HEK293T (cell line): Measurements from ENCODE around the gene ACOX1.

ENCODE experiments used
- CTCF ChIA-PET: fragments of 350-600 bp; formaldehyde crosslinking; extraction: SDS; loops from one replicate; lab custom pipeline; 2021; ENCODE audit warnings: antibody characterized with exemption, inconsistent platforms; lab: Yijun Ruan, JAX
- POLR2A ChIA-PET: fragments of 350-600 bp; formaldehyde crosslinking; extraction: SDS; loops from one replicate; lab custom pipeline; 2020; ENCODE audit warnings: antibody characterized with exemption, inconsistent platforms; lab: Yijun Ruan, JAX
- DNase-seq: peaks from one replicate; pipeline ENCODE4 v3.0.0; 2012; ENCODE audit warnings: mixed read lengths; ENCODE audit errors: extremely low spot score
- ARNT ChIP-seq: fragments of 450-650 bp; IDR thresholded peaks from 2 replicates; pipeline ENCODE4 v1.6.1; 2017; ENCODE audit warnings: mild to moderate bottlenecking
- BHLHE40 ChIP-seq: fragments of 450-650 bp; IDR thresholded peaks from 2 replicates; pipeline ENCODE4 v1.6.1; 2016; ENCODE audit warnings: mild to moderate bottlenecking, moderate library complexity, borderline replicate concordance
- CTBP1 ChIP-seq: fragments of 450-650 bp; IDR thresholded peaks from 2 replicates; pipeline ENCODE4 v1.6.1; 2016; ENCODE audit warnings: borderline replicate concordance
- ELF4 ChIP-seq: fragments of 450-650 bp; IDR thresholded peaks from 2 replicates; pipeline ENCODE4 v1.6.1; 2017; ENCODE audit warnings: antibody characterized with exemption
- FOXA1 ChIP-seq: fragments of 450-650 bp; IDR thresholded peaks from 2 replicates; pipeline ENCODE4 v1.6.1; 2016; ENCODE audit warnings: mild to moderate bottlenecking
- FOXK2 ChIP-seq: fragments of 450-650 bp; IDR thresholded peaks from 2 replicates; pipeline ENCODE4 v1.6.1; 2016; ENCODE audit warnings: mild to moderate bottlenecking
- FOXM1 ChIP-seq: fragments of 450-650 bp; IDR thresholded peaks from 2 replicates; pipeline ENCODE4 v1.6.1; 2017; ENCODE audit warnings: mild to moderate bottlenecking, borderline replicate concordance
- HDGF ChIP-seq: fragments of 450-650 bp; IDR thresholded peaks from 2 replicates; pipeline ENCODE4 v1.6.1; 2017; ENCODE audit warnings: antibody characterized with exemption, borderline replicate concordance
- L3MBTL2 ChIP-seq: fragments of 450-650 bp; conservative IDR thresholded peaks from 2 replicates; pipeline ENCODE4 v1.6.1; 2016; ENCODE audit warnings: mild to moderate bottlenecking
- LEF1 ChIP-seq: fragments of 450-650 bp; IDR thresholded peaks from 2 replicates; pipeline ENCODE4 v1.6.1; 2017; ENCODE audit warnings: mild to moderate bottlenecking, borderline replicate concordance
- NFRKB ChIP-seq: fragments of 450-650 bp; IDR thresholded peaks from 2 replicates; pipeline ENCODE4 v1.6.1; 2016; ENCODE audit warnings: mild to moderate bottlenecking, moderate library complexity
- SP1 ChIP-seq: fragments of 450-650 bp; IDR thresholded peaks from 2 replicates; pipeline ENCODE4 v1.6.1; 2017
- SUZ12 ChIP-seq: fragments of 450-650 bp; IDR thresholded peaks from 2 replicates; pipeline ENCODE4 v1.6.1; 2016; ENCODE audit warnings: mild to moderate bottlenecking
- TARDBP ChIP-seq: fragments of 450-650 bp; IDR thresholded peaks from 2 replicates; pipeline ENCODE4 v1.6.1; 2016
- ZNF384 ChIP-seq: fragments of 450-650 bp; IDR thresholded peaks from 2 replicates; pipeline ENCODE4 v1.6.1; 2016
- TF ChIP-seq, protein P1 (sequence below): fragments of 450-650 bp; IDR thresholded peaks from 2 replicates; pipeline ENCODE4 v1.6.1; 2016

ACOX1 gene

DNA sequence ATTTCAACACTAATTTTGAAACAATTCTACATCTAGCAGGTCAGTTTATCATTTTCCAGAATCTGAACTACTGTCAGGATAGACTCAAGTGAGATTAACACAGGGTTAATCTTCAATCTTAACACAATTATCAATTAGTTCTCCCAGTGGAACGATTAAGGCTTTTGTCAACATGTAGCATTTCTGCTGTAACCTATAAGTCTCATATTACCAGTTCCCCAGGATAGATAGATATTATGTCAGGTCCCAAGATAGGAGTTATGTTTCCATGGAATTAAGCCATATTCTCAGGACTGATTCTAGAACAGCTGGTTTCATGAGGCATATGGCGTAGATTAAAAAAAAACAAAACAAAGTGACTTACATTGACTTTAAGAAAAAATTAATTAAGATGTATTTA, 33.8 kb downstream of the ACOX1 start:
- ChIA-PET POLR2A (no interaction called here), CTCF (no interaction called here)
- no peak for DNase-seq
- no peak for TF ChIP-seq SUZ12
- TF ChIP-seq HDGF = no peak
- no peak for TF ChIP-seq CTBP1
- no peak for TF ChIP-seq L3MBTL2
- TF ChIP-seq FOXM1 = no peak
- TF ChIP-seq, protein P1, sequence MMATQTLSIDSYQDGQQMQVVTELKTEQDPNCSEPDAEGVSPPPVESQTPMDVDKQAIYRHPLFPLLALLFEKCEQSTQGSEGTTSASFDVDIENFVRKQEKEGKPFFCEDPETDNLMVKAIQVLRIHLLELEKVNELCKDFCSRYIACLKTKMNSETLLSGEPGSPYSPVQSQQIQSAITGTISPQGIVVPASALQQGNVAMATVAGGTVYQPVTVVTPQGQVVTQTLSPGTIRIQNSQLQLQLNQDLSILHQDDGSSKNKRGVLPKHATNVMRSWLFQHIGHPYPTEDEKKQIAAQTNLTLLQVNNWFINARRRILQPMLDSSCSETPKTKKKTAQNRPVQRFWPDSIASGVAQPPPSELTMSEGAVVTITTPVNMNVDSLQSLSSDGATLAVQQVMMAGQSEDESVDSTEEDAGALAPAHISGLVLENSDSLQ = no peak
- TF ChIP-seq FOXK2 = no peak
- no peak for TF ChIP-seq ARNT
- TF ChIP-seq LEF1 = no peak
- no peak for TF ChIP-seq BHLHE40

DNA sequence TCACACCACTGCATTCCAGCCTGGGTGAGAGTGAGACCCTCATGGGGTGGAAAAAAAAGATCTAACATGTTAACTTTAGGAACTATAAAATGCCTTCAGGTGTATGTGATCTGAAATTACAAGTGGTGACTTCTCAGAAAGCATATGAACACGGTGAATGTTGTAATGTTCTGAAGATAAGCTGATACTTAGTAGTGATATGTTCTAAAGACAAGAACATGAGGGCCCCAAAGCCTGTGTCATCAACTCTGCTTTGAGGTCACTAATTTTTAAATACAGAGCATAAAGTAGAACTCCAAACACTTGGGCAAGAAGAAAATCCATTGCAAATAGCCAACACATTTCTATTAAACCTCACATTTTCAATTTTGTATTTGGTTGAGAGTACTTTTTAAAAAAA, 35.5 kb downstream of the ACOX1 start:
- ChIA-PET POLR2A (interaction anchor here (0.9 kb wide), 2 partner anchors 53 to 163 kb away, joined by 3 to 4 read pairs; no protein-coding TSS in a partner anchor), CTCF (no interaction called here)
- TF ChIP-seq, protein P1 = no peak
- no peak for TF ChIP-seq HDGF
- TF ChIP-seq L3MBTL2 = no peak
- TF ChIP-seq NFRKB = no peak
- TF ChIP-seq SUZ12 = no peak
- TF ChIP-seq FOXM1 = no peak
- TF ChIP-seq FOXA1 = no peak
- no peak for TF ChIP-seq LEF1
- TF ChIP-seq FOXK2 = no peak
- TF ChIP-seq SP1 = no peak
- no peak for TF ChIP-seq ELF4
- no peak for TF ChIP-seq TARDBP
- TF ChIP-seq ZNF384 = no peak
- no peak for TF ChIP-seq ARNT
- TF ChIP-seq CTBP1 = no peak
- TF ChIP-seq BHLHE40 = no peak
- DNase-seq = no peak

DNA sequence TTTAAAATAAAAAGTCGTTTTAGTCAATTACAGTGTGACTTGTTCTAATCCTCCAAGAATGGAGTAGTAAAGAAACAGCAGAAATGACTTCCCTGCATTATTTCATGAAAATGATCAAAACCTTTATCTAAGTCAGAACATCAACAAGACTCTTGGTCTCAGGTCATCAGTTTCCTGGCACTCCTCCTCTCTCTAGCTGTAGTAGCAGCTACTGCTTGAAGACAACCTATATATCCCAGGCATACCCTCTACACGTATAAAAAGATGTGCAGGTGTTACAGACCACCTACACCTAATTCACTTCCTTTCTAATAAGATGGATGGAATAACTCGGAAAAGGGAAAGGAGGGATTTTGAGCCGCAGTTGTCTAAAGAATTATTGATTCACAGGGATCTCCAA, 36.5 kb downstream of the ACOX1 start:
- TF ChIP-seq HDGF (no peak), LEF1 (no peak), ELF4 (no peak), L3MBTL2 (no peak), CTBP1 (no peak), SUZ12 (no peak), SP1 (no peak), NFRKB (no peak), FOXM1 (no peak), FOXA1 (no peak), TARDBP (no peak), BHLHE40 (no peak), ARNT (no peak)
- POLR2A ChIA-PET = interaction anchor here (0.9 kb wide), 1 partner anchor 162 kb away, joined by 3 read pairs; no protein-coding TSS in a partner anchor
- CTCF ChIA-PET = no interaction called here
- no peak for DNase-seq

DNA sequence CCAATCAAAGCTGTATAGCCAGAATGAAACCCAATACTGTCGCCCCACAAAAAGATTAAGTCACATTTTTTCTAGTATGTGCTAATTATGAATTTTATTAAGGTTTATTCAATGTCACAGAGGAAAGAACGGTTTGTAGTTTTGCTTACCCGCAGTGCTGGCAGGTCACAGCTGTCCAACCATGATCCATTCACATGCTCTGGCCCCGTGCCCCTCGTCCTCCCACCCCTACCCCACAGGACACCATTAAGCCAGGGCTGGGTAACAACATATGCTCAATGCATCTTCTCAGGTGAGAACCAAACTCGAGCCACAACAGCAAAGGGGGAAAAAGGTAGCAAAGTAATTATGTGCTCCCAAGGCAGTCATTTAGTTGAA, 37.5 kb downstream of the ACOX1 start:
- POLR2A ChIA-PET = interaction anchor here (0.6 to 1.5 kb wide), 24 partner anchors 9 to 158 kb away, joined by 3 to 13 read pairs (median 5); partner anchors contain the start of genes ACOX1, MRPL38, TEN1 and TRIM65

DNA sequence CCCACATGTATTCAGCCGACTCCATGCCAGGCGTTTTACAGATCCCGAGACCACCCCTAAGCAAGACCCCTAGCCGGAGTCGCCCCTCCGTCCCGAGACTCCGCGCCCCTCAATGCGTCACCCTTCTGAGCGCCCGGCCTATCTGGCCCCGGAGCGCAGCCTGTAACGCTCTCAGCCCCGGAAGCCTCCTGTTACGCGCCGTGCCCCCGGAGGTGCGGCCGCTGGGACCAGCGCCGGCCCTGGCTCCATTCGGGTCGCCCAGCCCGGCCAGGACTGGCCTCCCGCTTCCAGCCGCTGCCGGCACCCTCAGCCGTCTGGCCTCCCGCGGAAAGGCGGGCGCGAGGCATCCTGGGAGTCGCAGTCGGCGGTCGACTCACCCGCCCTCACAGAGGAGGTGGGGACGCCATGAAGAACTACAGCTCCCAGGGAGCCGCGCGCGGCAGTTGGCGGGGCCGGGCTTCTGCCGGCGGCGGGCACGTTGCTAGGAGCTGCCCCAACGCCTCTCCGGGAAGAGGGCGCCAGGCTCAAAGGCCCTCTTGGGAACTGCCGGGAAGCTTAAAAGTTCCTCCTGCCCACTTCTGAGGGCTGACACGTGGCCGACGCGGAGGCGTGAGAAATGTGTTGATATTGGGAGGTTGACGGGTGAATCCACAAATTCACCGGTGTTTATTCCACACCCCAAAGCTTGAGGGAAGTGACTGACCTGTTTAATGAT, 38.1 kb downstream of the ACOX1 start, which contains the start of gene FBF1:
Gene FBF1, minus strand, starts transcription at position 316 of the 715 bp plus-strand sequence. CDS start 2,893 bp downstream, outside the sequence.
- peak; percentile 99 for DNase-seq
- ChIA-PET POLR2A (interaction anchor here (0.6 to 1.5 kb wide), 24 partner anchors 8 to 158 kb away, joined by 3 to 13 read pairs (median 5); partner anchors contain the start of genes ACOX1, MRPL38, TEN1 and TRIM65), CTCF (interaction anchor here (0.7 to 0.8 kb wide), 2 partner anchors 36 to 38 kb away, joined by 3 read pairs; partner anchors contain the start of genes ACOX1 and TEN1)
- TF ChIP-seq FOXA1 = no peak
- peak; percentile 88 for TF ChIP-seq ELF4
- TF ChIP-seq FOXM1 = 0 out of 2 replicates have a peak, but pooled peaks have one; percentile 30
- peak; percentile 90 for TF ChIP-seq L3MBTL2

More for the DNA sequence above, 37.5 kb downstream of the ACOX1 start:
- peak; percentile 35 for DNase-seq
- CTCF ChIA-PET = interaction anchor here (0.7 to 0.8 kb wide), 2 partner anchors 36 to 37 kb away, joined by 3 read pairs; partner anchors contain the start of genes ACOX1 and TEN1
- TF ChIP-seq SUZ12 (no peak), FOXA1 (no peak), NFRKB (no peak), SP1 (no peak), CTBP1 (no peak), ARNT (no peak), L3MBTL2 (no peak), HDGF (no peak), FOXM1 (no peak), FOXK2 (no peak), BHLHE40 (no peak), ZNF384 (no peak), TARDBP (no peak)
- TF ChIP-seq, protein P1 = no peak
